H1 (cell line): ENCODE data around the gene SNRPB2. TPM values are rescaled to one million over a fixed set of nuclear protein-coding genes. Genes with fewer than 3 reads are reported as not detected.

Experiments used
- CTCF ChIA-PET: fragments of 300-600 bp; sonication (Branson Sonifier 250); formaldehyde crosslinking; loops from one replicate; lab custom pipeline; 2021; ENCODE audit not compliant: partially characterized antibody; lab: Charles Lee
- POLR2A ChIA-PET: fragments of 300-600 bp; sonication (Branson Sonifier 250); formaldehyde crosslinking; loops from one replicate; lab custom pipeline; 2021; ENCODE audit warnings: inconsistent platforms; ENCODE audit not compliant: partially characterized antibody; lab: Charles Lee
- DNase-seq, 2 experiments: peaks; one replicate each; pipeline versions ENCODE4 v3.0.0 to v3.0.0-alpha.2; 2010 to 2022; ENCODE audit warnings: low spot score in 2 of 2, low read depth in 1 of 2, mixed read lengths in 1 of 2
- FAIRE-seq: peaks from 2 replicates; lab custom pipeline; 2011; peaks lifted over from hg19 to GRCh38; lab: Jason Lieb, UNC
- H2AFZ ChIP-seq: 2 replicates; pipeline ENCODE4 v1.8.1; 2012; ENCODE audit warnings: low read length, inconsistent platforms
- H2AK5ac ChIP-seq: 2 replicates; pipeline ENCODE4 v1.6.1; 2013; ENCODE audit warnings: low read depth, low read length
- H2BK120ac ChIP-seq: replicated peaks from 2 replicates; pipeline ENCODE3; 2013; ENCODE audit warnings: low read depth, low read length, inconsistent platforms
- H2BK12ac ChIP-seq: 2 replicates; pipeline ENCODE4 v1.6.1; 2013; ENCODE audit warnings: low read depth, low read length
- H2BK15ac ChIP-seq: 2 replicates; pipeline ENCODE4 v1.6.1; 2013; ENCODE audit warnings: low read length
- H2BK20ac ChIP-seq: 2 replicates; pipeline ENCODE4 v1.6.1; 2013; ENCODE audit warnings: low read length
- H2BK5ac ChIP-seq: 2 replicates; pipeline ENCODE4 v1.6.1; 2013; ENCODE audit warnings: low read depth, low read length
- H3K14ac ChIP-seq: 2 replicates; pipeline ENCODE4 v1.6.1; 2013; ENCODE audit warnings: inconsistent platforms; ENCODE audit not compliant: insufficient read length
- H3K18ac ChIP-seq: 2 replicates; pipeline ENCODE4 v1.6.1; 2013; ENCODE audit warnings: low read length; ENCODE audit errors: extremely low read depth
- H3K23ac ChIP-seq: 2 replicates; pipeline ENCODE4 v1.6.1; 2013; ENCODE audit warnings: inconsistent platforms; ENCODE audit not compliant: insufficient read length
- H3K23me2 ChIP-seq: 2 replicates; pipeline ENCODE4 v1.6.1; 2013; ENCODE audit warnings: low read depth, low read length
- H3K27ac ChIP-seq: 2 replicates; pipeline ENCODE4 v1.6.1; 2011; ENCODE audit warnings: low read depth, low read length, inconsistent platforms
- H3K27me3 ChIP-seq, 4 experiments: replicated peaks in 1 of 4; 1 replicate in 1 of 4; 2 replicates in 3 of 4; pipeline versions ENCODE4 v1.6.1 to v1.8.1; 2011 to 2013; ENCODE audit warnings: low read length in 3 of 4, mild to moderate bottlenecking in 3 of 4, inconsistent platforms in 2 of 4, mixed read lengths in 2 of 4, moderate library complexity in 1 of 4; ENCODE audit not compliant: control insufficient read depth in 3 of 4, insufficient read depth in 3 of 4; ENCODE audit errors: extremely low read depth in 1 of 4
- H3K36me3 ChIP-seq, 4 experiments: 2 replicates each; pipeline versions ENCODE4 v1.6.1 to v1.8.1; 2011 to 2013; ENCODE audit warnings: mild to moderate bottlenecking in 4 of 4, low read length in 3 of 4, moderate library complexity in 2 of 4, control low read depth in 1 of 4, inconsistent platforms in 1 of 4; ENCODE audit not compliant: insufficient read depth in 4 of 4, control insufficient read depth in 2 of 4
- H3K4ac ChIP-seq: replicated peaks from 2 replicates; pipeline ENCODE3; 2013; ENCODE audit warnings: low read length, low read depth, mixed read lengths, inconsistent platforms; ENCODE audit not compliant: insufficient read length
- H3K4me1 ChIP-seq, 4 experiments: replicated peaks in 1 of 4; 1 replicate in 1 of 4; 2 replicates in 3 of 4; pipeline versions ENCODE4 v1.6.1 to v1.8.1; 2011 to 2013; ENCODE audit warnings: low read length in 3 of 4, inconsistent platforms in 2 of 4, mixed read lengths in 1 of 4; ENCODE audit not compliant: insufficient read depth in 4 of 4, control insufficient read depth in 3 of 4
- H3K4me2 ChIP-seq, 2 experiments: 2 replicates each; pipeline versions ENCODE4 v1.6.1 to v1.8.1; 2011 to 2013; ENCODE audit warnings: low read depth in 2 of 2, low read length in 2 of 2, control low read depth in 1 of 2, inconsistent platforms in 1 of 2, mild to moderate bottlenecking in 1 of 2; ENCODE audit not compliant: insufficient read depth in 1 of 2
- H3K4me3 ChIP-seq, 4 experiments: fragments of 200-600, 300-600 bp in 1 of 4; sonication (generic), shearing (Covaris generic), sonication (Bioruptor Twin) in 1 of 4; 2 replicates each; pipeline versions ENCODE4 v1.5.1 to v1.8.1; 2011 to 2016; ENCODE audit warnings: low read length in 4 of 4, low read depth in 3 of 4, control low read depth in 2 of 4, inconsistent platforms in 2 of 4, mild to moderate bottlenecking in 2 of 4, mixed read lengths in 1 of 4, moderate library complexity in 1 of 4; ENCODE audit not compliant: insufficient read depth in 2 of 4; ENCODE audit errors: extremely low read depth in 1 of 4
- H3K56ac ChIP-seq: replicated peaks from 2 replicates; pipeline ENCODE3; 2013; ENCODE audit warnings: low read depth, mild to moderate bottlenecking, mixed read lengths, low read length, inconsistent platforms; ENCODE audit not compliant: insufficient read length
- H3K79me1 ChIP-seq: 2 replicates; pipeline ENCODE4 v1.6.1; 2013; ENCODE audit warnings: low read depth, low read length, control low read depth
- H3K79me2 ChIP-seq, 2 experiments: 2 replicates each; pipeline versions ENCODE4 v1.6.1 to v1.8.1; 2012 to 2013; ENCODE audit warnings: low read length in 2 of 2, mild to moderate bottlenecking in 2 of 2, inconsistent platforms in 1 of 2; ENCODE audit not compliant: insufficient read depth in 2 of 2, control insufficient read depth in 1 of 2
- H3K9ac ChIP-seq, 4 experiments: replicated peaks in 1 of 4; 1 replicate in 1 of 4; 2 replicates in 3 of 4; pipeline versions ENCODE4 v1.6.1 to v1.8.1; 2011 to 2013; ENCODE audit warnings: low read depth in 3 of 4, low read length in 3 of 4, control low read depth in 2 of 4, mild to moderate bottlenecking in 2 of 4, moderate library complexity in 2 of 4, inconsistent platforms in 1 of 4; ENCODE audit errors: extremely low read depth in 1 of 4
- H3K9me3 ChIP-seq, 2 experiments: 2 replicates each; pipeline versions ENCODE4 v1.6.1 to v1.8.1; 2012 to 2013; ENCODE audit warnings: mild to moderate bottlenecking in 2 of 2, moderate library complexity in 2 of 2, control low read depth in 1 of 2, inconsistent platforms in 1 of 2, low read depth in 1 of 2, low read length in 1 of 2, mixed read lengths in 1 of 2; ENCODE audit not compliant: insufficient read depth in 2 of 2
- H4K20me1 ChIP-seq, 2 experiments: replicated peaks in 1 of 2; 2 replicates each; pipeline versions ENCODE3 to v1.8.1; 2011 to 2013; ENCODE audit warnings: inconsistent platforms in 2 of 2, low read length in 2 of 2, mild to moderate bottlenecking in 1 of 2; ENCODE audit not compliant: insufficient read depth in 2 of 2, control insufficient read depth in 1 of 2
- H4K5ac ChIP-seq: 2 replicates; pipeline ENCODE4 v1.6.1; 2013; ENCODE audit warnings: low read length, low read depth, mixed read lengths, inconsistent platforms; ENCODE audit not compliant: insufficient read length
- H4K8ac ChIP-seq: 2 replicates; pipeline ENCODE4 v1.8.0; 2013; ENCODE audit warnings: mild to moderate bottlenecking, moderate library complexity, low read length, inconsistent platforms; ENCODE audit not compliant: insufficient read depth; ENCODE audit errors: extremely low read depth
- H4K91ac ChIP-seq: replicated peaks from 2 replicates; pipeline ENCODE3; 2013; ENCODE audit warnings: low read length, mixed read lengths, inconsistent platforms; ENCODE audit not compliant: insufficient read length
- ATF3 ChIP-seq: IDR thresholded peaks from 2 replicates; pipeline ENCODE4 v1.6.1; 2011; ENCODE audit warnings: low read depth, mild to moderate bottlenecking, low read length; ENCODE audit not compliant: insufficient read depth
- CREB1 ChIP-seq: IDR thresholded peaks from 2 replicates; pipeline ENCODE4 v1.6.1; 2012; ENCODE audit warnings: inconsistent platforms
- HDAC6 ChIP-seq: IDR thresholded peaks from one replicate; pipeline ENCODE4 v1.7.1; 2012; ENCODE audit warnings: low read depth, mild to moderate bottlenecking, inconsistent platforms, low read length, moderate library complexity
- KDM4A ChIP-seq: IDR thresholded peaks from one replicate; pipeline ENCODE4 v1.7.1; 2012; ENCODE audit warnings: low read depth, mild to moderate bottlenecking, moderate library complexity, low read length, inconsistent platforms; ENCODE audit not compliant: severe bottlenecking
- MAX ChIP-seq: IDR thresholded peaks from 2 replicates; pipeline ENCODE4 v1.6.1; 2012; ENCODE audit warnings: inconsistent platforms
- SAP30 ChIP-seq: fragments of 300-600 bp; sonication (generic); IDR thresholded peaks from 2 replicates; pipeline ENCODE4 v1.7.1; 2012; ENCODE audit warnings: low read length, moderate library complexity, mild to moderate bottlenecking, inconsistent platforms; ENCODE audit not compliant: insufficient read depth, insufficient replicate concordance
- WGBS, 2 experiments: shearing (Covaris generic) in 1 of 2; methylation state at CpG; one replicate each; pipeline versions ENCODE4 v1.1.6 to v1.1.7; 2013 to 2015; ENCODE audit warnings: low lambda C conversion rate in 2 of 2, mixed read lengths in 2 of 2, inconsistent platforms in 1 of 2, low coverage in 1 of 2, missing lambda C conversion rate in 1 of 2; ENCODE audit not compliant: insufficient replicate concordance in 2 of 2, insufficient coverage in 1 of 2, insufficient read length in 1 of 2; ENCODE audit errors: extremely low coverage in 1 of 2, missing lambda C conversion rate in 1 of 2; 5-methylcytosine and 5-hydroxymethylcytosine counted together
- polyA plus RNA-seq, 7 experiments: library from polyadenylated mRNA; depleted of rRNA in 3 of 7; stranded (reverse) in 5 of 7; unstranded in 2 of 7; fragments of >200 nt in 5 of 7; fragments of 200-250 nt in 2 of 7; gene quantifications; 1 replicate in 5 of 7; 2 replicates in 1 of 7; 4 replicates in 1 of 7; pipeline versions ENCODE4 v1.2.1 to v1.2.3, GENCODE V29; 2011 to 2013; ENCODE audit warnings: missing spikeins in 2 of 7, mixed read lengths in 2 of 7
- total RNA-seq: library from RNA; stranded (reverse); fragmentation: NEBNext Ultra II Directional; extraction: Animal tissue kit (Norgen Biotek cat#: 25700); gene quantifications from 2 replicates; pipeline ENCODE4 v1.2.1, GENCODE V29; 2021

The SNRPB2 gene
- total and polyA plus RNA-seq, 2 of the 8 experiments (the other 6 are each of a cell fraction or from before 2014, with no cell fraction given) = 49.4 to 102 TPM

GRCh38 chr20:16729080-16729479 lies 746 bp upstream of the SNRPB2 start:
- H3K36me3 ChIP-seq = peaks cover 6 to 23% (median 13%) of the 10 kb centered on the region in 4 experiments; a peak in 7 of 8 replicates

More at GRCh38 chr20:16729080-16729479, 746 bp upstream of the SNRPB2 start:
- H3K79me1 ChIP-seq = no peaks in the 10 kb centered on the region; the same call in 1 of the 2 replicates
- H2AFZ ChIP-seq = peak overlapping the region; percentile 90
- peaks cover 0 to 1% (median 0%) of the 10 kb centered on the region in 4 experiments; a peak in 1 of 7 replicates for H3K27me3 ChIP-seq
- H3K4me1 ChIP-seq = peaks cover 0 to 4% (median 1%) of the 10 kb centered on the region in 4 experiments; a peak in 2 of 7 replicates
- H4K20me1 ChIP-seq = peaks cover 0 to 4% of the 10 kb centered on the region in 2 experiments
- POLR2A ChIA-PET = interaction anchor here (1.5 to 2.0 kb wide), 2 partner anchors 8 to 14 kb away, joined by 5 to 8 read pairs; no protein-coding TSS in a partner anchor
- peak overlapping the region in 3 of 4 experiments; percentile 98 to 100 (median 100); a peak in 6 of 8 replicates for H3K4me3 ChIP-seq
- DNase-seq (no peak), FAIRE-seq (no peak)
- H3K9me3 ChIP-seq = 0 out of 4 replicates have a peak, but pooled peaks cover 0 to 3% of the 10 kb centered on the region in 2 experiments
- no peak overlapping the region for H3K14ac ChIP-seq
- H3K79me2 ChIP-seq = peaks cover 13 to 41% of the 10 kb centered on the region in 2 experiments
- peak overlapping the region; percentile 72 for H2BK5ac ChIP-seq
- no peak overlapping the region for H2BK12ac ChIP-seq
- no peak overlapping the region for H3K4ac ChIP-seq
- H3K9ac ChIP-seq = no peak overlapping the region
- 94% methylated on average over 1 of the region's 1 CpG; no CpG with 5 or more reads in 1 of the 2 experiments for WGBS, 2 experiments
- no peak overlapping the region for H3K18ac ChIP-seq
- H4K8ac ChIP-seq = no peak overlapping the region
- H2AK5ac ChIP-seq = no peak overlapping the region
- H3K4me2 ChIP-seq = peak overlapping the region; percentile 67 to 87
- 0 out of 2 replicates have a peak overlapping the region, but pooled peaks have one; percentile 3 for H2BK15ac ChIP-seq
- H3K23ac ChIP-seq = no peak overlapping the region
- no peak overlapping the region for H3K56ac ChIP-seq
- no peak overlapping the region for H2BK20ac ChIP-seq
- peak overlapping the region; percentile 38 for H4K91ac ChIP-seq
- H3K27ac ChIP-seq = peak overlapping the region; percentile 69
- H3K23me2 ChIP-seq = peaks cover 7% of the 10 kb centered on the region
- CTCF ChIA-PET = interaction anchor here (0.8 to 0.9 kb wide), 2 partner anchors 21 to 253 kb away, joined by 3 to 4 read pairs; no protein-coding TSS in a partner anchor
- TF ChIP-seq KDM4A (no peak), CREB1 (no peak), HDAC6 (no peak), SAP30 (no peak), ATF3 (no peak), MAX (no peak)
- H4K5ac ChIP-seq = no peak overlapping the region
- no peak overlapping the region for H2BK120ac ChIP-seq
